Ascending aorta (tissue), 2 donors: ENCODE results near the gene ROR1. TPM values are rescaled to one million over a fixed set of nuclear protein-coding genes. Genes with fewer than 3 reads are reported as not detected.

Experiments
- DNase-seq, 2 donors: peaks; one replicate each; pipeline ENCODE4 v3.0.0-alpha.2; 2019; ENCODE audit warnings: low spot score in 2 of 2
- H3K27ac ChIP-seq, 2 donors: fragments of 200-600 bp; sonication (generic); one replicate each; pipeline ENCODE4 v1.5.1; 2016 to 2017; ENCODE audit warnings: mild to moderate bottlenecking in 1 of 2
- H3K27me3 ChIP-seq: fragments of 200-600 bp; sonication (generic); one replicate; pipeline ENCODE4 v1.5.1; 2017
- H3K36me3 ChIP-seq, 2 donors: fragments of 200-600 bp; sonication (generic); one replicate each; pipeline ENCODE4 v1.5.1; 2016
- H3K4me1 ChIP-seq, 2 donors: fragments of 200-600 bp; sonication (generic); one replicate each; pipeline ENCODE4 v1.5.1; 2016 to 2017; ENCODE audit warnings: mild to moderate bottlenecking in 1 of 2
- H3K4me3 ChIP-seq, 2 donors: fragments of 200-600 bp; sonication (generic); one replicate each; pipeline ENCODE4 v1.5.1; 2016 to 2017; ENCODE audit warnings: mild to moderate bottlenecking in 1 of 2
- H3K9me3 ChIP-seq, 2 donors: fragments of 200-600 bp; sonication (generic); one replicate each; pipeline ENCODE4 v1.5.1; 2016
- intact Hi-C: fragments of 100-400 bp; cut with DNase I; formaldehyde crosslinking; loops from one replicate; pipeline ENCODE4 v1.15.1; 2023
- total RNA-seq: library from RNA; depleted of rRNA; stranded (reverse); fragments of >200 nt; gene quantifications from one replicate; pipeline ENCODE4 v1.1.0, GENCODE V29; 2016
- TF ChIP-seq, protein P1 (sequence below), 3 experiments: fragments of 200-600 bp in 2 of 3; fragments of 450-650 bp in 1 of 3; sonication (generic) in 2 of 3; IDR thresholded peaks; one replicate each; pipeline ENCODE4 v1.5.1; 2016 to 2019; ENCODE audit warnings: antibody characterized with exemption in 3 of 3, mild to moderate bottlenecking in 1 of 3, moderate library complexity in 1 of 3

Gene ROR1
- total RNA-seq, 1 donor from 2014 or later = 115 TPM

DNA sequence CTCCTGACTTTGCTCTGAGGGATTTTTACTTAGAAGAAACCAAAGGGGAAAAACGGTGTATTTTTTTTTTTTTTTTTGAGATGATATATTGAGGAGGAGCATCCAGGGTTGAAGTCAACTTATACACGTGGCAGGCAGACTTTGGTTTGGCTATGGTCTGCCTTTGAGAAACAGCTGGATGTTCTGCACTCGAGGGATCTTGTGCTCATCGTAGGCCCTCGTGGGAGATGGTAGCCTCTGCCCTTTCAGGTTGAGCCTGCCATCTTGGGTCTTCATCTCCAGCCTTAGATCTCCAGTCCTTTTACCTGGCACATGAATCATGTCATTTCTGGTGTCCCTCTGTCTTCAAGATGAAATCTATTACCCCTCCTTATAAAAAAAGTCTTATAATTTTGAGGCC is 362.5 kb downstream of the ROR1 start:
- TF ChIP-seq, protein P1, sequence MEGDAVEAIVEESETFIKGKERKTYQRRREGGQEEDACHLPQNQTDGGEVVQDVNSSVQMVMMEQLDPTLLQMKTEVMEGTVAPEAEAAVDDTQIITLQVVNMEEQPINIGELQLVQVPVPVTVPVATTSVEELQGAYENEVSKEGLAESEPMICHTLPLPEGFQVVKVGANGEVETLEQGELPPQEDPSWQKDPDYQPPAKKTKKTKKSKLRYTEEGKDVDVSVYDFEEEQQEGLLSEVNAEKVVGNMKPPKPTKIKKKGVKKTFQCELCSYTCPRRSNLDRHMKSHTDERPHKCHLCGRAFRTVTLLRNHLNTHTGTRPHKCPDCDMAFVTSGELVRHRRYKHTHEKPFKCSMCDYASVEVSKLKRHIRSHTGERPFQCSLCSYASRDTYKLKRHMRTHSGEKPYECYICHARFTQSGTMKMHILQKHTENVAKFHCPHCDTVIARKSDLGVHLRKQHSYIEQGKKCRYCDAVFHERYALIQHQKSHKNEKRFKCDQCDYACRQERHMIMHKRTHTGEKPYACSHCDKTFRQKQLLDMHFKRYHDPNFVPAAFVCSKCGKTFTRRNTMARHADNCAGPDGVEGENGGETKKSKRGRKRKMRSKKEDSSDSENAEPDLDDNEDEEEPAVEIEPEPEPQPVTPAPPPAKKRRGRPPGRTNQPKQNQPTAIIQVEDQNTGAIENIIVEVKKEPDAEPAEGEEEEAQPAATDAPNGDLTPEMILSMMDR (IDR thresholded peaks at IDR 0.05) = no peak
- H3K27ac ChIP-seq = peak overlapping the region in 1 of 2 donors; percentile 37
- DNase-seq = no peak
- H3K4me1 ChIP-seq = peaks cover 4 to 42% of the 10 kb centered on the region in 2 donors
- H3K27me3 ChIP-seq = no peaks in the 10 kb centered on the region
- H3K9me3 ChIP-seq = no peaks in the 10 kb centered on the region
- peaks cover 0 to 10% of the 10 kb centered on the region in 2 donors for H3K36me3 ChIP-seq
- intact Hi-C loops = loop anchor here (2.0 to 5.0 kb wide), 3 partner anchors 89 to 215 kb away; no protein-coding TSS in a partner anchor
- H3K4me3 ChIP-seq = no peak overlapping the region

DNA sequence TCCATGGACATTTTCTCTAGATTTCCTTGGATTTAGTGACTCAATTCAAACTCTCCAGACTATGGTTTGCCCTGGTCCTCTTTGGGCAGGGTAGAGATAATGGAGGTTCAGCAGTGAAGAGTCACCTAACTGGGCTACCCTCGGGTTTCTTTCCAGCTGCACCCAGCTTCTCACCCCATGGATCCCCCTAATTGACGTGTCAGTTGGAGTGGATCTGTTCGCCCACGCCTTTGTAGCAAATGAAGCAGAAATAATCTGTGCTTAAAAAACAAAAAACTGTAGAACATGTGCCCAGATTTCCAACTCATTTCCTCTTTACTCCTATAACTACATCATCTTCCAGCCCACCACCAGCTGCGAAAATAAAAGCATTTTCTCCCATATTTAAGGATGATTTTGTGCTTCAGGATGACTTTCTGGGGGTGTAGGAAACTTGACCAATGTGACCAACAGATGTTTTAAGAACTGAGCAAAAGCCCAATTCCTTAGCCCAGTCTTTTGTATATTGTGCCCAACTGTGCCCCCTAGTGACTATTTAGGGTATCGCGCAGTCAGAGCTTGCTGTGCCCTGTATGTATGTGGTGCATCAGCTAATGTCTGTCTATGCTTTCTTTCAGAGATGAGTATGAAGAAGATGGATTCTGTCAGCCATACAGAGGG is 363.1 kb downstream of the ROR1 start:
- H3K4me3 ChIP-seq = no peak overlapping the region
- peak overlapping the region; percentile 37 to 64 for H3K27ac ChIP-seq
- intact Hi-C loops = loop anchor here (1.0 to 5.0 kb wide), 4 partner anchors 90 to 363 kb away; partner anchors contain the start of gene ROR1
- H3K27me3 ChIP-seq = no peaks in the 10 kb centered on the region
- H3K36me3 ChIP-seq = peaks cover 0 to 16% of the 10 kb centered on the region in 2 donors
- peaks cover 4 to 42% of the 10 kb centered on the region in 2 donors for H3K4me1 ChIP-seq
- H3K9me3 ChIP-seq = no peaks in the 10 kb centered on the region
- TF ChIP-seq, protein P1 (IDR thresholded peaks at IDR 0.05) = peak; percentile 83 to 90 (median 88)
- peak; percentile 23 to 90 for DNase-seq

DNA sequence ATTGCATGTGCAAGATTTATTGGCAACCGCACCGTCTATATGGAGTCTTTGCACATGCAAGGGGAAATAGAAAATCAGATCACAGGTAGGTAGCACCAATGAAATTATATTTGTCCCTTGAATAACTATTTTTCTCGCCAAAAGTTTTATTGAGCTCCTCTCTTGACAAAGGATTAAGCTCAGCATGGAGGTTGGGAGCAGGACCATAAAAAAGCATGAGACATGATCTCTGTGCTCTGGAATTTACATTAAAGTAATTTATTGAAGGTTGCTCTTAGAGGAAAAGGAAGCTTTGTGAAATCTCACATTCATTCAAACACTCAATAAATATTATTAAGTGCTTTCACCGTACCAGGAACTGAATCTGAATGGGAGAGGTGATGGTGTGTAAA is 363.6 kb downstream of the ROR1 start:
- Histone ChIP-seq H3K9me3 (no peaks in the 10 kb centered on the region), H3K4me3 (no peak overlapping the region), H3K36me3 (peaks cover 0 to 19% of the 10 kb centered on the region in 2 donors), H3K4me1 (peaks cover 4 to 42% of the 10 kb centered on the region in 2 donors), H3K27me3 (no peaks in the 10 kb centered on the region), H3K27ac (peak overlapping the region in 1 of 2 donors; percentile 42)
- intact Hi-C loops = loop anchor here (1.0 to 5.0 kb wide), 4 partner anchors 91 to 363 kb away; partner anchors contain the start of gene ROR1
- DNase-seq = no peak
- TF ChIP-seq, protein P1 (IDR thresholded peaks at IDR 0.05) = no peak

DNA sequence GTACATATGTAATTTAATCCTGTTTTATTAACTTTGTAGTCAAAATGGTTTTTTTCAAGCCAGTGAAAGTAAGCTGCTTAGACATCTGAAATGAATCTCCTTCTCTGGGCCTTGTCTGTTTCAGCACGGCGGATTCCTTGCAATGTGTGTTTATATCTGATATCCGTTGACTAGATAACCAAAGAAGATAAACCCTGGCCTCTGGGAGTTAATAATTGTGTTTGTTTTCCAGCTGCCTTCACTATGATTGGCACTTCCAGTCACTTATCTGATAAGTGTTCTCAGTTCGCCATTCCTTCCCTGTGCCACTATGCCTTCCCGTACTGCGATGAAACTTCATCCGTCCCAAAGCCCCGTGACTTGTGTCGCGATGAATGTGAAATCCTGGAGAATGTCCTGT is 366.1 kb downstream of the ROR1 start:
- TF ChIP-seq, protein P1 (IDR thresholded peaks at IDR 0.05) = no peak
- DNase-seq = no peak
- H3K9me3 ChIP-seq = no peaks in the 10 kb centered on the region
- no peaks in the 10 kb centered on the region for H3K27me3 ChIP-seq
- peaks cover 4 to 34% of the 10 kb centered on the region in 2 donors for H3K4me1 ChIP-seq
- intact Hi-C loops = loop anchor here (2.0 to 5.0 kb wide), 2 partner anchors 102 to 447 kb away; no protein-coding TSS in a partner anchor
- H3K27ac ChIP-seq = peak overlapping the region in 1 of 2 donors; percentile 24
- H3K36me3 ChIP-seq = peaks cover 0 to 35% of the 10 kb centered on the region in 2 donors
- no peak overlapping the region for H3K4me3 ChIP-seq

DNA sequence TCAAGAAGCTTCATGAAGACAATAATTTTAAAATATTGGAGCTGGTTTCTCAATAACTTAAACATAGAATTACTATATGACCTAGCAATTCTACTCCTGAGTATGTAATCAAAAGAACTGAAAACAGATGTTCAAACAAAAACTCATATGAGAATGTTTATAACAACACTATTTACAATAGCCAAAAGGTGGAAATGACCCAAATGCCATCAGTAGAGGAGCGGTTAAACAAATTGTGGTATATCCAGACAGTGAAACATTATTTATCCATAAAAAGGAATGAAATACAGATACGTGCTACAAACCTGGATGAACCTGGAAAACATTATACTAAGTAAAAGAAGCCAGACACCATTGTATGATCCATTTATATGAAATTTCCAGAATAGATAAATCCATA is 366.8 kb downstream of the ROR1 start:
- Histone ChIP-seq H3K9me3 (no peaks in the 10 kb centered on the region), H3K27ac (no peak overlapping the region), H3K36me3 (peaks cover 0 to 35% of the 10 kb centered on the region in 2 donors), H3K27me3 (no peaks in the 10 kb centered on the region), H3K4me1 (peaks cover 4 to 31% of the 10 kb centered on the region in 2 donors), H3K4me3 (no peak overlapping the region)
- TF ChIP-seq, protein P1 (IDR thresholded peaks at IDR 0.05) = no peak
- intact Hi-C loops = no loop called here
- DNase-seq = no peak
